Activated CD8-positive, alpha-beta memory T cell treated with anti-CD3 and anti-CD28 coated beads, Interleukin-2, amount 50 U/mL, for 24 hours (primary cell): ENCODE data around the gene BOK.

ENCODE experiments used
- DNase-seq: peaks from one replicate; pipeline ENCODE4 v3.0.0-alpha.2; 2020; ENCODE audit errors: extremely low read depth

The BOK gene

DNA sequence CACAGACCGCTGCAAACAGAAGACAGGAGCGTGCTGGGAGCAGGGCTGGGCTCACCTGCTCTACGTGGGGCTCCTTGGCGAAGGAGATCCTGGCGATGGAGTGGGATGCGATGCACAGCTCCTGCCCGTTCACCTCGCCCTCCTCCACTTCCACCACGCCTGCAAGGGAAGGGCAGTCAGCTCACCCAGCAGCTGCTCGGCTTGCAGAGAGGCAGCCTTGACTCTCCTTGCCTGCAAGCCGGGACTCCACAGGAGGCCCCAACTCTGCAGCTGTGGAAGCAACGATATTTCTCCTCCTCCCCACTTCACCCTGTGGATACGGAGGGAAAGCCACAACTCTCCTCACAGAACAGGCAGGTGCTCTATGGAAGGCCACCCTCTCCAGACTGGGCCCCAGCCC, 43.3 kb downstream of the BOK start:
- DNase-seq = no peak

DNA sequence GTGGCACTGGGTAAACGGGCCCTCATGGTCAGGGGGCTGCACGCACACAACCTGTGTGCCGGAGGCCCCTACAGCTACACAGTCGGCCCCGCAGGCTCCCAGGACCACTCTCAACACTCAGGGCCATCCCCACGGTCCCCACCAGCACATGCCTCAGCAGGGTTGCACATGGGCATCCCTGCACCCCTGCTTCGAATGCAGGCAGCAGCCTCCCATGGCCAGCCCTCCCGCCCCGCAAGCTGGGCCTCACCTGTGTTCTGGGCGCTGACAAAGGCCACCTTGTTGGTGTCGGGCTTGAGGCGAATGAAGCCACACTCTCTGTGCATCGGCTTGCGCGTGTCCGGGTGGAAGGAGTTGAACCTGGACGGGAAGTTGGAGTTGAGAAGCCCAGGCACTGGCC, 44.2 kb downstream of the BOK start:
- DNase-seq = no peak

DNA sequence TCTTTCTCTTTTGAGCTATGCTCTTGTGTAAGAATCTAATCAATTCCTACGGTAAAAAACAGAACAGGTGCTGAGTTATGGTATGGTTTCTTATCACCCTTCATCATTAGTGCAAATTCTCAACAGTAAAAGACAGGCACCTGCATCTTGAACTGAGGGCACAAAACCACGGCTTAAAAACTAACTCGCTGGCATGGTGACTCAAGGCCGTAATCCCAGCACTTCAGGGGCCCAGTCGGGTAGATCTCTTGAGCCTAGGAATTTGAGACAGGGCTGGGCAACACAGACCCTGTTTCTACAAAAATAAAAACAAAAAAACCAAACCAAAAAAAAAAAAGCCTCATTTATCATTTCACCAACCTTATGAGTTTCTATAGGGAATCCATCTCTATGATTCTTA, 45.1 kb downstream of the BOK start:
- DNase-seq = no peak

DNA sequence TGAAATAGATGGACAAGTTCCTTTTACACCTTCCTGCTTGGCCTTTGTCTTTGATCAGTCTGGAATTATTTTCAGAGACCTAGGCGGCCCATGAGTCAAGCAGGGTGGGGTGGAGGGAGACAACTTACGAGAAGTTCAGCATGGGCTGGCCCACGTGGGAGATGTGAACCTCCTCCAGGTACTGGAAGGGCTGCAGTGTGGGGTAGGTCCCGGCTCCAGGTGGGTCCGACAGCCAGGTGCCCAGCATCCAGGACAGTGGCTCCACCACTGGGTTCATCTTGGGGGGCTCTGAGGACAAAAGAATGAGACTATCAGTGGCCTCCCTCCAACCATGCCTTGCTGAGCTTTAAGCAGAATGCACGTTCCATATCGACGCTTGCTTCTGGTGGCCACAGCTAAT, 47.6 kb downstream of the BOK start:
- no peak for DNase-seq

DNA sequence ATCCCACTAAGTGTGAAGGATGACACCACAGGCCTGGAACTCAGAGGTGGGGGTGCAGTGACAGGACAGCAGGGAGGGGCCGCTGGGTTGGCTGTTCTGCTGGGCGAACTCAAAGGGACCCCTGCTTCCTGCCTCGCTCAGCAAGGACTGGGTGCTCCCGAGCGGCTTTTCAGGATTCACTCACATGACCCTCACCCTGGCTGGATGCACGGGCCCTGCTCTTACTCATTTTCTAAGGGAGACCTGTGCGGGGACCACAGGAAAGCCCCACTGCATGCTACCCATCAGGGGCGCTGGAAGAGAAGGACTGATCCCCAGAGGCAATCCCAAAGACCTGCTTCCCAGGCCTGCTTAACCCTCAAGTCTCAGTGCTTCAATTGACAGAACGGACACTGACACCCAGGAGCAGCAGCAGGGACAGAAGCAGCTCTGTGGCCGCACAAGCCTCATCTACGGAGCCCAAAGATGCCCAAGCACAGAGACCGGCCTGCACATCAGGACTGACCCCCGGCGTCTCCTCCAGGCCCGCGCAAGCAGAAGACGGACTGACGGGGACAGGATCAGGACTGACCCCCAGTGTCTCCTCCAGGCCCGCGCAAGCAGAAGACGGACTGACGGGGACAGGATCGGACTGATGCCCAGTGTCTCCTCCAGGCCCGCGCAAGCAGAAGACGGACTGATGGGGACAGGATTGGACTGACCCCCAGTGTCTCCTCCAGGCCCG, 48.8 kb downstream of the BOK start:
- DNase-seq = no peak

DNA sequence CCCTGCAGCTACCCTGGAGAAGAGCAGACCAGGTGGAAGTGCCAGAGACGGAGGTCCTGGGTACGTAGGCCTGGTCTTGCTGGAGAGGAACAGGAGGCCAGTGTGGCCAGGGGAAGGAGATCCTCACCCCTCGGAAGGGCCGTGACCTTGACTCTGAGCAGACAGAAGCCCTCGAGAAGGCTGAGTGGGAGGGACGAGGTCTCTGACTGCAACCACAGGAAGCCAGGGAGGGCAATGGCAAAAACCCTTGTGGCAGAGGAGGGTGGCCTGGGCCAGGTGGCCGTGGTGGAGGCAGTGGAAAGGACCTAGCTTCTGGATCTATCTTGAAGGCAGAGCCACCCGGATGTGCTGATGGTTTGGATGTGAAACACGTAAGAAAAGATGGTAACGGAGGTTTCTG, 50.3 kb downstream of the BOK start:
- DNase-seq = no peak

DNA sequence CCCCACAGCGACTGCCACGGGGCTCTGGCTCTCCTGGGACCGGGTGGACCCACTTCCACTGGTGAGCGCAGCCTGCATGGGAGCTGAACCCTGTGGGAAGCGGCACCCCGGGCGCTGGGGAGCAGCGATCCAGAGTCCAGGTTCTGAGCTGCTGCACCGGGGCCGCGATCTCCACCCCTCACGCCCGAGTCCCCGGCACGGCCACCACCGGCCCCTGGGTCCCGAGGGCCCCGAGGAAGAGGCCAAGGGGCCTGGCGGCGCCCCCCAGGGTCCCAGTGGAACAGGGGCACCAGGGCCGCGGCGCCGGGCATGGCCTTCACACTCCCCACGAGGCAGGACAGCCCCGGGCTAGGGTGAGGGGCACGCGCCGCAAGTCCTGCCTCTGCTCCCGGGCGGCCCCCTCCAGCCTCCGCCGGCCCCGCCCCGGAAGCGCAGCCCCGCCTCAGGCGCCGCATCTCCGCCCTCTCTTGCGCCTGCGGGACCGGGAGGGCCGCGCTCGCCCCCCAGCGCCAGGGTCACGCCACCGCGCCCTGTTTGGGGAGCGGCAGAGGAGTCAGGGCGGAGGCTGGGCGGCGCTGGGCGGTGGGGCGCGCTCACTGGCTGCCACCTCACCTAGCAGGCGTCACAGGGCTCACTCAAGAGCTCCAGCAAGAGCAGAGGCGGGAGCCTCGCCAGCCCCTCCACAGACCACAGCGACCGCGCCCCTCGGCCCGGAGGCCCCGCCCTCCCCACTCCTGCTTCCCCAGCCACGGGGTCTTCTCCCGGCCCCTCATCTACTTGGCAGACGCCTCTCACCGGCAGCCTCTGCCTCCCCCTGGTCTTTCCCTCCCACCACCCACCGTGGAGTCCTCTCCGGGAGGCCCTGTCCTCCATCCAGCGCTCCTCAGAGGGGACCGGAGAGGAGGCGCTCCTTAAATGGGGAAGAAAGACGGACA, 51.6 kb downstream of the BOK start:
- peak; percentile 68 for DNase-seq

DNA sequence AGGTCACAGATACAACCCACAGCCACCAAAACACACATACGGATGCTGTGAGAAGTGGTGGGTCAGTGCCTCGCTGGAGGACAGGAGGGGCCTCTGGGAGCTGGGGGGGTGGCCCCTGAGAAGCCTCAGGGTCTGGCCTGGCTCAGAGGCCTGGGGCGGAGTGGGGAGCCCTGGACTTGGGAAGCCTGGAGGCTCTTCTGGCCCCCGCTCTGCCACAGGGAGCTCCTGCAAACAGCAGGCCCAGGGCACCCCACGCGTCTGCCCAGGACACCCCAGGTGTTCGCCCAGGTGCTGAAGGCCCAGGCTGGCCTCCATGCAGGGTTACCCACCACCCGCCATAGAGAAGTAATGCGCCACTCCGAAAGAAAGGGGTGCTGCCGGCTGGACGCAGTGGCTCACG, 52.5 kb downstream of the BOK start:
- no peak for DNase-seq

DNA sequence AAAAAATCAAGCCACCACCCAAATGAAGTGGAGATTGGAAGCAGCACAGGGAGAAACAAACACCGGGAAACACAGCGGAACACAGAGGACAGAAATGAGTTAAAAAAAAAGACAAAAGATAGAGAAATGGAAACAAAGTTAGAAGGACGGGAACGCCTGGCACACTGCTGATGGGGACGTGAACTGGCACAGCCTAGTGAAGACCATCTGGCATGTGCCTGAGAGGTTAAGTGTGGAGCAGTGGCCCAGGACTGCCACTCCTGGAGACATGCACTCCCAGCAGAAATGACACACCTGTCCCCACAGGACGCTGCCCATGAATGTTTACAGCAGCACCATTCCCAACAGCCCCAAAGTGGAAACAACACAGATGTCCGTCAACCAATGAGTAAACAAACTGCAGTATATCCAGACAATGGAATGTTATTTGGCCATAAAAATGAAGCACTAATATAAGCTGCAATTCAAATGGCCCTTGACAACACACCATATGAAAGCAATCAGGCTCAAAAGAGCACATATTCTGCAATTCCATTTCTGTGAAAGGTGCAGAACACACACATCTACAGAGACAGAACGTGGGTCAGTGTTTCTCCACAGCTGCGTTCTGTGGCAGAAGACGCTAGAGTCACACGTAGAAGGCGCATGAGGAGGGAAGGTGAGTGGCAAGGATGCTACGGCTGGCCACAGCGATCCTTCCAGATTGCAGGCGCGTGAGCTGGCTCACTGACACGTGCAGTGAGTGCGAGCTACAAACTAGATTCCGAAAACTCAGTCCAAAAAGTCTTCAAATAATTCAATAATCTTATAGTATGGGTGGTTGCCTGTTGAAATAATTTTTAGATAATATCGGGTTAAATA, 53.8 kb downstream of the BOK start:
- DNase-seq = no peak

DNA sequence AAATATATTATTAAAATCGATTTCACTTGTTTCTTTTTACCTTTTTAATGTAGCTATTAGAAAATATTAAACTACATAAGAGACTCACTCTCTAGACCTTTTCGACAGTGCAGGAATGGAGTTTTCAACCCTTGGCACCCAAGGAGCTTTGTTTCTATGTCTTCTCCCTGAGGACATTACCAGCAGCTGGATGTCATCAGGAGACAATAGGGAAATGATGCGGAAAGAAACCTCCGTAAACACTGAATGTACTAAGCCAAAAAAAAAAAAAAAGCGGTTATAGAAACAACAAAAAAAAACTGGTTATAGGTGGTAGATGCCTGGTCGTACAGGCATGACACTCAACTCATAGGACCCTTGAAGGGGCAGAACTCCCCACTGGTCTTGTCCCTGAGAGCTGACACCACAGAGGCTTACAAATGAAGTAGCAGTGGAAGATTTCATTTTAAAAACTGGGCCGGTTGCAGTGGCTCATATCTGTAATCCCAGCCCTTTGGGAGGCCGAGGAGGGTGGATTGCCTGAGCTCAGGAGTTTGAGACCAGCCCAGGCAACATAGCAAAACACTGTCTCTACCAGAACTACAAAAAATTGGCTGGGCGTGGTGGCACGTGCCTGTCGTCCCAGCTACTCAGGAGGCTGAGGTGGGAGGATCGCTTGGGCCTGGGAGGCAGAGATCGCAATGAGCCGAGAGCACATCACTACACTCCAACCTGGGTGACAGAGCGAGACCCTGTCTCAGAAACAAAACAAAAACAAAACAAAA, 54.7 kb downstream of the BOK start:
- no peak for DNase-seq

DNA sequence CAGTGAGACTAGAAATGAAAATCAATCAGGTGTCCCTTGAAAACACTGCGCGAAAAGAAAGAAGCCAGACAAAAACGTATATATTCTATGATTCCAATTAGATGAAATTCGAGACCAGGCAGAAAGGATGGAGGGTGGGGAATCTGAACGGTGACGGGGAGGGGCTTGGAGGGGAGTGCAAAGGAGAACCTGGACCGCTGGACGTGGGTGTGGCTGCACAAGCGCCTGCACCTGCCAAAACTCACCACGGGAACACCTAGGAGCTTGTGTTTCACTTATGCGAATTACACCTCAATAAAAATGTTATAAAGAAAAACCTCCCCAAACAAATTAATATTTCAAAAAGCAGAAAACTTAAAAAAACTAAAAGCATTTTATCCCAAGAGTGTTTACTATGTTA, 56.5 kb downstream of the BOK start:
- no peak for DNase-seq

DNA sequence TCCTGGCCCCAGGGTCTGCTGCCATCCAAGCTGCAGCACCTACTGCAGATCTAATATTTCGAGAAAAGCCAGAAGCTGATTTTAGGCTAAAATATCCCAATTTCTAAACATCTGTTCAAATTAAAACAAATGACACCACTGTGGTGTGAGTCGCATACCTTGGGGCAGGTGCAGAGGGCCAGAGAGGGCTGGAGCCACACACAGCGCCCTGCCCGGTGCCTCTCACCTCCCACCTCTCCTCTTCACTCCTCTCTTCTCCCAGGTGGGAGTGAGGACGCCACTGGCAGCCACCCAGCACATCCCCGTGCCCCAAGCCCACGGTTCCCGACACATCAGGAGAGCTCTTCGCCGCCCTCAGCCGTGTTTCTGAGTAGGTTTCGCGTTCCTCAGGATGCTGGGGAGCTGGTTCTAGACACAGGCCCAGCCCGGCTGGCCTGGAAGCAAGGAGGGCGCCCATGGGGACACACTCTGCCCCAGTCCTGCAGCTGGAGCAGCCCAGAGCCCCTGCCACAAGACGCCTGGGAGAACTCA, 57.0 kb downstream of the BOK start:
- DNase-seq = no peak

DNA sequence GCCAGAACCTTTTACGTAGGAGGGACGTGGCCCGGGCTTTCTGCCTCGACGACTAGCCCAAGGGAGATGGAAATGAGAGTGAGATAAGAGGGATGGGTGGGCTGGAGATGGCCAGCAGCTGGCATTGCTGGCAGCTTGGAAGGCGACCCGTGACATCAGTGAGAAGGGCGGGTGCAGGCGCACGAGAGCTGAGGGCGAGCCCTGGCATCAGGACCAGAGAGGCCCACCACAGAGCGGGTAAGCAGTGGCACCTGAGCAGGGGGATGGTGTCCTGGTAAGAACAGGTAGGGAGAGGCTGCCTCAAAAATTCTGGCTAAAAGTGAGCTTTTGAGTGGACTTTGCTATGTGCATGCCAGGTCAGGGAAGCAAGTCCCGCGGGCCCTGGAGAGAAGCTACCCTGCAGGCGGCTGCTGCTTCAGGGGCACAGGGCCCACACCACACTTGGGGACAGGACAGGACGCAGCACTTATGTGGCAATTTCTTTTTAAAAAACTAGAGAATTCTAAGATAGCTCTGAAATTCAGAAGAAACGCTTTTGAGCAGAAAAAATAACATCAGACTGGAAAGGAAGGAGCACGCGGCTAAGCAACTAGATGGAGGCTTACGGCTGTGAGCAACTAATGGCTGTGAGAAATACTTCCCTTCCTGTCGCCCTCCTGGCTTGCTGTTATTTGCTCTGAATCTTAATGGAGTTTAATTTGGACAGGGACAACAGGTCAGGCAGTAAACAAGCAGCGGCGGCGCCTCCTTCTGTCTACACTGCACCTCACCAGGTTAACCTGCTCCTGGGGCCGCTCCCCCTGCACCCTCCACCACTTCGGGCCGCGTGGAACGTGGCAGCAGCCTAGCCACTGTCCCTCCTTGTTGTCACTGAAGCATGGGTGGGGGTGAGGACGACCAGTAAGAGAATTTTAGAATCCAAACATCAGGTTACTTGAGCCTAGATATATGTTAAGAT, 57.9 kb downstream of the BOK start:
- DNase-seq = no peak

DNA sequence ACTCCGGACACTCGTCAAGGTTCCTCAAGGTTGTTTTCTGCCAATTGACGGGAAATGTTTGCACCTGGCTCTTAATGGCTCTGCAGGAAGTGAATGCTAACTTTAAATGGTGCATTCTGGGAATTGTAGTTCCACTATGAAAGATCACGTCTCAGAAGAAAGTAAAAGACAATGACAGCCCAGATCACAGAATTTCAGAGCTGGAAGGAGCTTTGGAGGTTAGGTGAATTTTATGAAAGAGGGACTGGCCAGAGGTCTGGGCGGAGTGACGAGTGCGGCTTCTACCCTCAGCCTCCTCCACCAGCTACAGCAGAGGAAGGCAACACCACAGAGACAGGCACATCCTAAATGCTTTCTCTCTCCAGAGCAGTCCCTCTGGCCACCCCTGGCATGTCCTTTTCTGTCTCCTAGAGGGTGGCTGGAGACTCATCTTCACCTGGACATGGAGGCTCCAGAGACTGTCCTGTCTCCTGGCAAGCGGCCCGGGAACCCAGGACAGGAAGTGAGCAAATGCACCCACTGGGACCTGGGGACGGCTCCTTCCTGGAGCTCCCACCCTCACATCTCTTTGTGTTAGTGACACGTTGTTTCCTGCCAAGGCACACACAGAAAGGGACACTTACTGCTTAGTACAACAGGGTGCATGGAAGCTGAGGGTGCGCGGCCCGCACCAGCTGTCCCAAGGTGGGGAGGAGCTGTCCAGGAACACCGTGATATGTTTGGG, 59.0 kb downstream of the BOK start:
- no peak for DNase-seq

DNA sequence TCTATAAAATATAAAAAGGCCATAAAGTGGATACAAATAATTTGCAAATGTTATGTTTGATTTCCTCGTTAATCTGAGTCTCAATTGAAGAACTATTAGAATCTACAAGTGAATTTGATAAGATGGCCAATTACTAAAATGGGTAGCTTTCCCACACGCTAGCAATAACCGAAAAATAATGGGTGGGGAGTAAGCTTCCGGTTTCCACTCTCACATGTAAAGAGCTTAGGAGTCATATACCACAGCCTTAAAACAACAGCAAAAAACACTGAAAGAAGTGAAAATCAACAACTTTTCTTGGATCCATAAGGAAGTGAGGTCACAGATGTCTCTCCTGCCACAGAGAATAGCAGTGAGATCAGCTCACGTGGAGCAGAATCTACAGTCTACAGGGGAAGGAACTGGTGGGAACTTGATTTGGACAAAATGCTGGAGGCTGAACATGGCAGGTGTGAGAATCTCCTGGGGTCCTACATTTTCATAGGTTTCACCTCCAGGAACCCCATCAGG, 59.8 kb downstream of the BOK start:
- no peak for DNase-seq

DNA sequence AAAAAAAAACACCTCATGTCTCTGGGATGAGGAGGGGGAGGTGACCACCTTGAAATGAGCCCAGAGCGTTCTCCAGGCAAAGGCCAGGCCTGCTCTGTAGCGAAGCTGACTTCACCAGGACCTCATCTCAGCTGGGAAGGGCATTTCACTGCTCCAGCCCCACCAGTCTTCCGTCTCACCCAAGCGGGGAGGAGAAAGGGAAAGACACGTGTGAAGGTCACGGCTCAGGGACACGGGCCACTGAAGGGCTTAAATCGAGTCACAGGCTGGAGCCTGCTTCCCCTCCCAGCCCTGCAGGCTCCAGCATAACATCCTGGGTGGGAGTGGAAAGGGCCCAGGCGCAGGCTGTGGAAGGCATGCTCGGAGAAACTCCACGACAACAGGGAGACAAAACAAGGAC, 60.3 kb downstream of the BOK start:
- no peak for DNase-seq

DNA sequence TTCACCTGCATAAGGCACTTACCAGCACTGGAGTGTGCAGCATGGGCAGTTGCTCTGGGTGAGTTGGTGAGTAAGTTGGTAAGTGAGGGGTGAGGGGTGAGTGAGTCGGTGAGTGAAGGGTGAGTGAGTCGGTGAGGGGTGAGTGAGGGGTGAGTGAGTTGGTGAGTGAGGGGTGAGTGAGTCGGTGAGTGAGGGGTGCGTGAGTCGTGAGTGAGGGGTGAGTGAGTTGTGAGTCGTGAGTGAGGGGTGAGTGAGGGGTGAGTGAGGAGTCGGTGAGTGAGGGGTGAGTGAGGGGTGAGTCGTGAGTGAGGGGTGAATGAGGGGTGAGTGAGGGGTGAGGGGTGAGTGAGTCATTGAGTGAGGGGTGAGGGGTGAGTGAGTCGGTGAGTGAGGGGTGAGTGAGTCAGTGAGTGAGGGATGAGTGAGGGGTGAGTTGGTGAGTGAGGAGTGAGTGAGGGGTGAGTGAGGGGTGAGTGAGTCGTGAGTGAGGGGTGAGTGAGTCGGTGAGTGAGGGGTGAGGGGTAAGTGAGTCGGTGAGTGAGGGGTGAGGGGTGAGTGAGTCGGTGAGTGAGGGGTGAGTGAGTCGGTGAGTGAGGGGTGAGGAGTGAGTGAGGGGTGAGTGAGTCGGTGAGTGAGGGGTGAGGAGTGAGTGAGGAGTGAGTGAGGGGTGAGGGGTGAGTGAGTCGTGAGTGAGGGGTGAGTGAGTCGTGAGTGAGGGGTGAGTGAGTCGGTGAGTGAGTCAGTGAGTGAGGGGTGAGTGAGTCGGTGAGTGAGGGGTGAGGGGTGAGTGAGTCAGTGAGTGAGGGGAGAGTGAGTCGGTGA, 61.3 kb downstream of the BOK start:
- DNase-seq = no peak

DNA sequence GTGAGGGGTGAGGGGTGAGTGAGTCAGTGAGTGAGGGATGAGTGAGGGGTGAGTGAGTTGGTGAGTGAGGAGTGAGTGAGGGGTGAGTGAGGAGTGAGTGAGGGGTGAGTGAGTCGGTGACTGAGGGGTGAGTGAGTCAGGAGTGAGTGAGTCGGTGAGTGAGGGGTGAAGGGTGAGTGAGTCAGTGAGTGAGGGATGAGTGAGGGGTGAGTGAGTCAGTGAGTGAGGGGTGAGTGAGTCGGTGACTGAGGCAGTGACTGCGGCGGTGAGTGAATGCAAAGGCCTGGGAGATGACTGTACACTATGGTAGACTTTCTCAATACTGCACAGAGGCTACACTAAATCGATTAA, 61.8 kb downstream of the BOK start:
- peak; percentile 51 for DNase-seq
